Neutrophil (primary cell): ENCODE data around the gene GPATCH4.

Experiments
- H3K27ac ChIP-seq: fragments of 200-600 bp; sonication (generic); 2 replicates; pipeline ENCODE4 v1.5.1; 2016; ENCODE audit warnings: mild to moderate bottlenecking, moderate library complexity
- H3K27me3 ChIP-seq: fragments of 200-600 bp; sonication (generic); 2 replicates; pipeline ENCODE4 v1.6.0; 2016; ENCODE audit warnings: mild to moderate bottlenecking
- H3K36me3 ChIP-seq: fragments of 200-600 bp; sonication (generic); 2 replicates; pipeline ENCODE4 v1.5.1; 2017
- H3K4me1 ChIP-seq, 2 experiments: fragments of 200-600 bp in 1 of 2; sonication (generic) in 1 of 2; 1 replicate in 1 of 2; 2 replicates in 1 of 2; pipeline versions ENCODE4 v1.5.1 to v1.6.1; 2013 to 2016; ENCODE audit warnings: low read depth in 1 of 2, low read length in 1 of 2, mild to moderate bottlenecking in 1 of 2, moderate library complexity in 1 of 2; ENCODE audit not compliant: control insufficient read depth in 1 of 2, insufficient read depth in 1 of 2
- H3K4me3 ChIP-seq, 2 experiments: fragments of 200-600 bp in 1 of 2; sonication (generic) in 1 of 2; 1 replicate in 1 of 2; 2 replicates in 1 of 2; pipeline ENCODE4 v1.5.1; 2013 to 2016; ENCODE audit warnings: low read depth in 1 of 2, low read length in 1 of 2, mild to moderate bottlenecking in 1 of 2, moderate library complexity in 1 of 2
- H3K9me3 ChIP-seq: fragments of 200-600 bp; sonication (generic); 2 replicates; pipeline ENCODE4 v1.5.1; 2016
- TF ChIP-seq, protein P1 (sequence below): fragments of 200-600 bp; sonication (generic); IDR thresholded peaks from 2 replicates; pipeline ENCODE4 v1.5.1; 2016; ENCODE audit warnings: antibody characterized with exemption

The GPATCH4 gene

DNA sequence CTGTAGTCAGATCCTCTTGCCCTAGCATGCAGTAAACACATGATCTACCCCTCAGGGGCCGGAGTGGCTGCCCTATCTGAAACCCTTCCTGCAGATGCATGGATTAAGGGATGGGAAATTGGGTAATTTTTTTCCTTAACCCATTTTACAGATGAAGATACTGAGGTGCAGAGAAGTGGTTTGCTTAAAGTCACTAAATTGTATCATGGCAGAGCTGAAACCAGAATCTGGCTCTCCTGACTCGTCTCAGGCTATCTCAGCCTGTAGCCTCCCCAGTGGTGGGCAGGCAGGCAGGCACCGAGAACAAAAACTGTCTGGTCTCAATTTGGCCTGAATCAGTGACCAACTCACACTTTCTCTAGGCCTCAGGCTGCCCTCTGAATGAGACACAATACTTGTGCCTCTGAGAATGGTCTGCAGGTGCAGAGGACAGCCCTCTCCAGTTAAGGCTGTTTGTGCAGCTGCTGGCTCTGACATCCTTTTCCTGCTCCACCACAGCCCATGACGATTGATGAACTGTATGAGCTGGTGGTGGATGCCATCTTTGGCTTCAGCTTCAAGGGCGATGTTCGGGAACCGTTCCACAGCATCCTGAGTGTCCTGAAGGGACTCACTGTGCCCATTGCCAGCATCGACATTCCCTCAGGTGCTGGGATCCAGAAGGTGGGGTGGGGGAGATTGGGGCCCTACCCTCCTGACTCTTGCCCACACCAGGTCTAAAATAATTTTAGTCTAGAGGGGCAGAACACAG is 8.2 kb downstream of the GPATCH4 start:
- Histone ChIP-seq H3K27ac (no peak overlapping the region), H3K27me3 (no peaks in the 10 kb centered on the region), H3K4me3 (no peak overlapping the region), H3K4me1 (peaks cover 11 to 12% of the 10 kb centered on the region in 2 experiments), H3K36me3 (no peaks in the 10 kb centered on the region), H3K9me3 (no peaks in the 10 kb centered on the region)
- TF ChIP-seq, protein P1, sequence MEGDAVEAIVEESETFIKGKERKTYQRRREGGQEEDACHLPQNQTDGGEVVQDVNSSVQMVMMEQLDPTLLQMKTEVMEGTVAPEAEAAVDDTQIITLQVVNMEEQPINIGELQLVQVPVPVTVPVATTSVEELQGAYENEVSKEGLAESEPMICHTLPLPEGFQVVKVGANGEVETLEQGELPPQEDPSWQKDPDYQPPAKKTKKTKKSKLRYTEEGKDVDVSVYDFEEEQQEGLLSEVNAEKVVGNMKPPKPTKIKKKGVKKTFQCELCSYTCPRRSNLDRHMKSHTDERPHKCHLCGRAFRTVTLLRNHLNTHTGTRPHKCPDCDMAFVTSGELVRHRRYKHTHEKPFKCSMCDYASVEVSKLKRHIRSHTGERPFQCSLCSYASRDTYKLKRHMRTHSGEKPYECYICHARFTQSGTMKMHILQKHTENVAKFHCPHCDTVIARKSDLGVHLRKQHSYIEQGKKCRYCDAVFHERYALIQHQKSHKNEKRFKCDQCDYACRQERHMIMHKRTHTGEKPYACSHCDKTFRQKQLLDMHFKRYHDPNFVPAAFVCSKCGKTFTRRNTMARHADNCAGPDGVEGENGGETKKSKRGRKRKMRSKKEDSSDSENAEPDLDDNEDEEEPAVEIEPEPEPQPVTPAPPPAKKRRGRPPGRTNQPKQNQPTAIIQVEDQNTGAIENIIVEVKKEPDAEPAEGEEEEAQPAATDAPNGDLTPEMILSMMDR, result no peak

DNA sequence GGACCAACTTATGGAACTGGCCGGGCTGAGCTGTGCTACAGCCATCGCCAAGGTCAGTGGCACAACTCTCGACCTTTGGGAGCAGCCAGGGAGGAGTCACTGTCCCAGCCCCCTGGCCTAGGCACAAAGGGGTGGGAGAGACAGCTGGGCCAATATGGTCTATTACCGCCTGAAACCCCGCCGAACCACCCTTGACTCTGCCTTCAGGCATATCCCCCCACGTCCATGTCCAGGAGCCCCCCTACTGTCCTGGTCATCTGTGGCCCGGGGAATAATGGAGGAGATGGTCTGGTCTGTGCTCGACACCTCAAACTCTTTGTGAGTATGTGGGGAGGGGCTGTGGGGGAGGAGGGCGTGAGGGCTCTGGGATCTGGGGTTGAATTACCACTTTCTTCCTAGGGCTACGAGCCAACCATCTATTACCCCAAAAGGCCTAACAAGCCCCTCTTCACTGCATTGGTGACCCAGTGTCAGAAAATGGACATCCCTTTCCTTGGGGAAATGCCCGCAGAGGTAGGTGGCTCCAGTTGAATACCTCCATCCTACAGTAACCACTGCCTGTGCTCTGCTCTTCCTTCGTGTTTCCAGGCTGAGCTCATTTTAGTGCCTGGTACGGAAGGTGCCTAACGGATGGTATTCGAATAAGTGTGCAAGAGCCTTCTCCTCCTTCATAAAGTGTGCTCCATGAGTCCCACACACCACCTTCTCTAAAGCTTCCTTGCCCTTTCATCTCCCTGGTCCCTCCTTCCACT is 8.9 kb downstream of the GPATCH4 start:
- TF ChIP-seq, protein P1, result no peak
- Histone ChIP-seq H3K4me1 (peaks cover 11 to 12% of the 10 kb centered on the region in 2 experiments), H3K27ac (peak overlapping the region; percentile 70), H3K4me3 (peak overlapping the region; percentile 70 to 76), H3K27me3 (no peaks in the 10 kb centered on the region), H3K36me3 (no peaks in the 10 kb centered on the region), H3K9me3 (no peaks in the 10 kb centered on the region)

DNA sequence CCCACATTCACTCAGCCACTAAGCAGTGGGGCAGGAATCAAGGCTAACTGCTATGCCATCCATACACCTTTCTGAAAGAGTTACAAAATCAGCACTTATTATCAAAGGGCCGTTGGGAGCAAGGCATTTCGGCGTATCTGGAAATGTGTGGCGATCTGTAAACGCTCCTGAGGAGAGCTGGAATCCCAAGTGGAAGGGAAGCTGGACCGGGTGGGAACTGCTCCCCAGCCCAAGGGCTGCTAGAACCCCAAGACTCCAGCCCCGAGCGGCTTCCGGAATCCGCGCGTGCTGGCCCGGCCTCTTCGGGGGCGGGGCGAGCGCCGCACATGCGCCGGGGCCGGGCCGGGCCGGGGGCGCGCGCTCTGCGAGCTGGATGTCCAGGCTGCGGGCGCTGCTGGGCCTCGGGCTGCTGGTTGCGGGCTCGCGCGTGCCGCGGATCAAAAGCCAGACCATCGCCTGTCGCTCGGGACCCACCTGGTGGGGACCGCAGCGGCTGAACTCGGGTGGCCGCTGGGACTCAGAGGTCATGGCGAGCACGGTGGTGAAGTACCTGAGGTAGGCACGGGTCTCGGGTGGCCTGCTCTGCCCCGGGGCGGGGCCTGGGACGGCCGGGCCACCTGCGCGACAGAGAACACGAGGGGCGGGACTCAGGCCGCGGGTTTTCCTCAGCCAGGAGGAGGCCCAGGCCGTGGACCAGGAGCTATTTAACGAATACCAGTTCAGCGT is 9.7 kb downstream of the GPATCH4 start, which contains the start of gene NAXE:
TSS of gene NAXE (plus strand) at position 345 of the 726 bp plus-strand sequence. CDS start at position 374, 29 bp downstream.
- no peaks in the 10 kb centered on the region for H3K27me3 ChIP-seq
- TF ChIP-seq, protein P1, result peak; percentile 15

DNA sequence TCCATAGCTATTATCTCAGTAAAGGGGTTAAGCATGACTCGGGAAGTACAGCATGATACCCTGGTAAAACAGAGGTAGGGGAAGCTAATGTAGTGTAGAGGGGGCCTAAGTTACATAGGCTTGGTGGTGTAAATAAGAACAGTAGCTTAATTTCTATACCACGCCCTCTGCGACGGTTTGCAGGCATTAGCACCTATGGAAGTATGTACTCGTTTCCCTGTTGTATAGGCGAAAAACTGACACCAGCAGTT is 10.2 kb downstream of the GPATCH4 start:
- H3K4me1 ChIP-seq, result peaks cover 11 to 12% of the 10 kb centered on the region in 2 experiments
- no peaks in the 10 kb centered on the region for H3K9me3 ChIP-seq
- H3K27me3 ChIP-seq, result no peaks in the 10 kb centered on the region
- H3K36me3 ChIP-seq, result no peaks in the 10 kb centered on the region
- TF ChIP-seq, protein P1, result no peak
- peak overlapping the region; percentile 70 for H3K27ac ChIP-seq
- peak overlapping the region; percentile 70 to 76 for H3K4me3 ChIP-seq

More for the DNA sequence above, 9.7 kb downstream of the GPATCH4 start, which contains the start of gene NAXE:
- peaks cover 11 to 12% of the 10 kb centered on the region in 2 experiments for H3K4me1 ChIP-seq
- no peaks in the 10 kb centered on the region for H3K36me3 ChIP-seq
- peak within 1 kb of the TSS; percentile 70 to 76 for H3K4me3 ChIP-seq
- H3K9me3 ChIP-seq, result no peaks in the 10 kb centered on the region
- peak within 1 kb of the TSS; percentile 70 for H3K27ac ChIP-seq

DNA sequence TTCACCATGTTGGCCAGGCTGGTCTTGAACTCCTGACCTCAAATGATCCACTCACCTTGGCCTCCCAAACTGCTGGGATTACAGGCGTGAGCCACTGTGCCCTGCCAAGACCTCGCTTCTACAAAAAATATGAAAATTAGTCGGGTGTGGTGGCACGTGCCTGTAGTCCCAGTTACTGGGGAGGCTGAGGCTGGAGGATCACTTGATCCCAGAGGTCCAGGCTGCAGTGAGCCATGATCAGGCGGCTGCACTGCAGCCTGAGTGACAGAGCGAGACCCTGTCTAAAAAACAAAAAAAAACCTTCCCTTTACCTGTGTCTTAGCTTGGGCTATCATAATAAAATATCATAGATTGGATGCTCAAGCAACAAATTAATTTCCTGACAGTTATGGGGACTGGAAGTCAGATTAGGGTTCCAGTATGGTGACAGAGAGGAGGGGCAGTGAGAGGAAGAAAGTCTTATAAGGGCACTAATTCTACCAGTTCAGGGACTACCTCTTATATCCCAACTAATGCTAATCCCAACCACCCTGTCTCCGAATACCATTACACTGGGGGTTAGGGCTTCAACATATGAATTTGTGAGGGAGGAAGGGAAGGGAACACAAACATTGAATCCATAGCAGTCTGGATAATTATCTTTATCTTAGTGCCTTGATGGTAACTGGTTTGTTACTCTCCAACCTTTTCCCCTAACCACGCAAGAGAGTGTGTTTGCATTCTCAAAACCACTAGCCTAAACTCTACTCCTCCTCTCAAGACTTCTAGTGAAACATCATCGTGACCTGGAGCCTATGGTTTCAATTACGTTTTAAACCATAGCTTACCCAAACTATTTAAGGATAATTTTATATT is 10.7 kb downstream of the GPATCH4 start:
- Histone ChIP-seq H3K27ac (peak overlapping the region; percentile 70), H3K4me1 (peaks cover 11 to 12% of the 10 kb centered on the region in 2 experiments), H3K27me3 (no peaks in the 10 kb centered on the region), H3K36me3 (no peaks in the 10 kb centered on the region), H3K4me3 (peak overlapping the region in 1 of 2 experiments; percentile 76), H3K9me3 (no peaks in the 10 kb centered on the region)
- TF ChIP-seq, protein P1, result no peak
